Panc1 (cell line): ENCODE measurements around the gene PCCA. TPM values are rescaled to one million over a fixed set of nuclear protein-coding genes. Genes with fewer than 3 reads are reported as not detected.

Source experiments
- ATAC-seq: fragments of 200-7000 bp; cut with Tn5 transposase; 2 replicates; pipeline ENCODE4 v1.9.1; 2020; ENCODE audit warnings: mild to moderate bottlenecking, moderate library complexity
- BruUV-seq: library from RNA; stranded (reverse); fragments of 400-500 nt; replicated peaks from 2 replicates; lab custom pipeline; 2021; lab: Mats Ljungman, UMichigan
- CTCF ChIA-PET: fragments of 300-600 bp; sonication (Branson Sonifier 250); formaldehyde crosslinking; loops from one replicate; lab custom pipeline; 2022; ENCODE audit warnings: antibody characterized with exemption; lab: Charles Lee
- POLR2A ChIA-PET: fragments of 300-600 bp; sonication (Branson Sonifier 250); formaldehyde crosslinking; loops from one replicate; lab custom pipeline; 2022; ENCODE audit warnings: antibody characterized with exemption; lab: Charles Lee
- DNase-seq: peaks from one replicate; pipeline ENCODE4 v3.0.0-alpha.2; 2010; ENCODE audit warnings: low read depth, low spot score
- H3K27ac ChIP-seq: 2 replicates; pipeline ENCODE4 v1.5.1; 2011; ENCODE audit warnings: mild to moderate bottlenecking, low read length, inconsistent platforms
- H3K27me3 ChIP-seq: fragments of 200-500 bp; sonication (Bioruptor generic); 2 replicates; pipeline ENCODE4 v1.6.0; 2014; ENCODE audit warnings: low read length, inconsistent platforms; ENCODE audit not compliant: control insufficient read depth, insufficient read depth
- H3K36me3 ChIP-seq: fragments of 200-500 bp; sonication (Bioruptor generic); 2 replicates; pipeline ENCODE4 v1.5.1; 2014; ENCODE audit warnings: inconsistent platforms, mild to moderate bottlenecking, low read length, moderate library complexity; ENCODE audit not compliant: control insufficient read depth, insufficient read depth
- H3K4me1 ChIP-seq: 2 replicates; pipeline ENCODE4 v1.5.1; 2011; ENCODE audit warnings: inconsistent platforms, mild to moderate bottlenecking, low read length, moderate library complexity; ENCODE audit not compliant: control insufficient read depth, insufficient read depth
- H3K4me3 ChIP-seq, 2 experiments: 2 replicates each; pipeline ENCODE4 v1.5.1; 2011 to 2012; ENCODE audit warnings: low read depth in 2 of 2, low read length in 2 of 2, mild to moderate bottlenecking in 2 of 2, inconsistent platforms in 1 of 2, moderate library complexity in 1 of 2
- H3K9me3 ChIP-seq: fragments of 200-500 bp; sonication (Bioruptor generic); 2 replicates; pipeline ENCODE4 v1.5.1; 2014; ENCODE audit warnings: low read depth, mild to moderate bottlenecking, inconsistent platforms, low read length, moderate library complexity; ENCODE audit not compliant: control insufficient read depth, insufficient read depth
- CTCF ChIP-seq: fragments of 450-650 bp; IDR thresholded peaks from 2 replicates; pipeline ENCODE4 v1.5.1; 2017; ENCODE audit warnings: mild to moderate bottlenecking
- POLR2AphosphoS5 ChIP-seq: IDR thresholded peaks from 2 replicates; pipeline ENCODE4 v1.6.1; 2012; ENCODE audit warnings: mild to moderate bottlenecking, low read depth, low read length, moderate library complexity
- REST ChIP-seq, 2 experiments: IDR thresholded peaks; 2 replicates each; pipeline ENCODE4 v1.6.1; 2011 to 2012; ENCODE audit warnings: low read depth in 2 of 2, control low read depth in 1 of 2, low read length in 1 of 2, mild to moderate bottlenecking in 1 of 2, moderate library complexity in 1 of 2; ENCODE audit not compliant: insufficient read depth in 1 of 2
- SIN3A ChIP-seq: IDR thresholded peaks from 2 replicates; pipeline ENCODE4 v1.6.1; 2012; ENCODE audit warnings: low read depth, mild to moderate bottlenecking, low read length, moderate library complexity, borderline replicate concordance; ENCODE audit not compliant: insufficient read depth
- TCF7L2 ChIP-seq: IDR thresholded peaks from 2 replicates; pipeline ENCODE4 v1.6.1; 2011; ENCODE audit warnings: mild to moderate bottlenecking, low read depth, low read length, inconsistent platforms
- in situ Hi-C: cut with HindIII; loops from 2 replicates; pipeline ENCODE4 v1.10.0; 2016; ENCODE audit warnings: low sequenced_read_pairs, low pct_unique_long_range_greater_than_20kb
- intact Hi-C: fragments of 100-400 bp; cut with micrococcal nuclease; formaldehyde crosslinking; loops from one replicate; pipeline ENCODE4 v1.10.0; 2022; ENCODE audit not compliant: unreplicated experiment
- total RNA-seq: library from RNA; stranded (reverse); gene quantifications from one replicate; pipeline ENCODE4 v1.2.1, GENCODE V29; 2021; ENCODE audit not compliant: unreplicated experiment

PCCA gene
- total RNA-seq, 1 experiment from 2014 or later, result 14.7 TPM

GRCh38 chr13:100513987-100514670 lies 425.2 kb downstream of the PCCA start:
- Histone ChIP-seq H3K4me1 (peaks cover 12% of the 10 kb centered on the region), H3K27me3 (no peaks in the 10 kb centered on the region), H3K27ac (peak overlapping the region; percentile 77), H3K9me3 (no peaks in the 10 kb centered on the region), H3K4me3 (no peak overlapping the region), H3K36me3 (no peaks in the 10 kb centered on the region; the same call in 1 of the 2 replicates)
- in situ Hi-C loops, result no loop called here
- POLR2A ChIA-PET, result no interaction called here
- DNase-seq (no peak), ATAC-seq (no peak)
- intact Hi-C loops, result loop anchor here (5.0 to 10.0 kb wide), 3 partner anchors 122 to 859 kb away; no protein-coding TSS in a partner anchor
- no peak for TF ChIP-seq CTCF
- no peak for TF ChIP-seq TCF7L2
- TF ChIP-seq POLR2AphosphoS5, result no peak
- TF ChIP-seq SIN3A, result no peak
- TF ChIP-seq REST (IDR thresholded peaks at IDR 0.05; ENCODE audit: insufficient read depth in 1 of 2, low read depth in 2 of 2, low read length in 1 of 2), result no peak
- no TSS peak for BruUV-seq
- CTCF ChIA-PET, result no interaction called here

GRCh38 chr13:100514788-100515409 lies 426.0 kb downstream of the PCCA start:
- TF ChIP-seq CTCF, result peak; percentile 85
- no peak for TF ChIP-seq POLR2AphosphoS5
- no peak overlapping the region for H3K4me3 ChIP-seq
- no peaks in the 10 kb centered on the region; the same call in 1 of the 2 replicates for H3K36me3 ChIP-seq
- in situ Hi-C loops, result no loop called here
- no TSS peak for BruUV-seq
- intact Hi-C loops, result loop anchor here (5.0 to 10.0 kb wide), 3 partner anchors 123 to 860 kb away; no protein-coding TSS in a partner anchor
- H3K4me1 ChIP-seq, result peaks cover 12% of the 10 kb centered on the region
- H3K27me3 ChIP-seq, result no peaks in the 10 kb centered on the region
- H3K9me3 ChIP-seq, result no peaks in the 10 kb centered on the region
- DNase-seq (peak; percentile 42), ATAC-seq (peak; percentile 99)
- peak overlapping the region; percentile 77 for H3K27ac ChIP-seq
- ChIA-PET POLR2A (no interaction called here), CTCF (interaction anchor here (0.8 kb wide), 1 partner anchor 150 kb away, joined by 4 read pairs; no protein-coding TSS in a partner anchor)
